Measurements from ENCODE around the gene ATXN2.
A peak's percentile ranks its signal among the peaks of the same experiment; 100 is the strongest.

GRCh38 chr12:111598637-111599452 lies at the start of gene ATXN2:
- TF ChIP-seq JUN (CRISPR knock-in tag; IDR thresholded peaks at IDR 0.05) (no peak), FOXP1 (CRISPR knock-in tag; IDR thresholded peaks at IDR 0.05; ENCODE audit: borderline replicate concordance) (no peak), GABPB1 (CRISPR knock-in tag; IDR thresholded peaks at IDR 0.05) (no peak), NR3C1 (CRISPR knock-in tag; conservative IDR thresholded peaks at IDR 0.05; ENCODE audit: low read depth) (no peak), MAX (CRISPR knock-in tag; IDR thresholded peaks at IDR 0.05) (no peak), CTCF (IDR thresholded peaks at IDR 0.05) (no peak), FOXK1 (CRISPR knock-in tag; IDR thresholded peaks at IDR 0.05) (no peak), ARID4B (CRISPR knock-in tag; IDR thresholded peaks at IDR 0.05; ENCODE audit: borderline replicate concordance) (no peak), E2F4 (CRISPR knock-in tag; IDR thresholded peaks at IDR 0.05; ENCODE audit: borderline replicate concordance, low read depth) (0 out of 2 replicates have a peak, but pooled peaks have one; percentile 0), ZBTB43 (CRISPR knock-in tag; IDR thresholded peaks at IDR 0.05) (0 out of 2 replicates have a peak, but pooled peaks have one; percentile 43)

Data from WTC11 (cell line).